HEK293 (cell line): ENCODE measurements around the gene KIF4A.

ENCODE experiments used
- ELK4 ChIP-seq: IDR thresholded peaks from 2 replicates; pipeline ENCODE4 v1.6.1; 2011; ENCODE audit warnings: mild to moderate bottlenecking, low read depth, low read length, borderline replicate concordance
- FEZF1 ChIP-seq: fragments of 450-650 bp; formaldehyde crosslinking; IDR thresholded peaks from 2 replicates; pipeline ENCODE4 v1.5.1; 2016; ENCODE audit warnings: missing biosample characterization, missing genetic modification characterization
- GLIS2 ChIP-seq: fragments of 450-650 bp; formaldehyde crosslinking; IDR thresholded peaks from 2 replicates; pipeline ENCODE4 v1.5.1; 2016; ENCODE audit warnings: missing biosample characterization, missing genetic modification characterization
- IKZF3 ChIP-seq: fragments of 450-650 bp; IDR thresholded peaks from 2 replicates; pipeline ENCODE4 v1.5.0; 2018; ENCODE audit warnings: missing biosample characterization, mild to moderate bottlenecking, missing genetic modification characterization, moderate library complexity
- SCRT2 ChIP-seq: fragments of 450-650 bp; formaldehyde crosslinking; IDR thresholded peaks from 2 replicates; pipeline ENCODE4 v1.5.1; 2016; ENCODE audit warnings: missing biosample characterization, missing genetic modification characterization
- SETDB1 ChIP-seq: IDR thresholded peaks from one replicate; pipeline ENCODE4 v1.6.1; 2017; ENCODE audit warnings: mild to moderate bottlenecking, low read length, moderate library complexity, mixed read lengths; ENCODE audit not compliant: insufficient read length
- TCF7L2 ChIP-seq: IDR thresholded peaks from 2 replicates; pipeline ENCODE4 v1.6.1; 2011; ENCODE audit warnings: low read depth, mild to moderate bottlenecking, inconsistent platforms, low read length, moderate library complexity, borderline replicate concordance
- TRIM28 ChIP-seq: IDR thresholded peaks from 2 replicates; pipeline ENCODE4 v1.6.1; 2011; ENCODE audit warnings: low read length, control low read depth, borderline replicate concordance
- ZNF10 ChIP-seq: fragments of 450-650 bp; formaldehyde crosslinking; IDR thresholded peaks from 2 replicates; pipeline ENCODE4 v1.5.1; 2017; ENCODE audit warnings: missing biosample characterization, missing genetic modification characterization
- ZNF426 ChIP-seq: fragments of 450-650 bp; formaldehyde crosslinking; IDR thresholded peaks from 2 replicates; pipeline ENCODE4 v1.5.1; 2017; ENCODE audit warnings: missing biosample characterization, missing genetic modification characterization, mild to moderate bottlenecking, inconsistent platforms, moderate library complexity
- ZNF785 ChIP-seq: fragments of 450-650 bp; formaldehyde crosslinking; IDR thresholded peaks from 2 replicates; pipeline ENCODE4 v1.5.1; 2016; ENCODE audit warnings: missing biosample characterization, missing genetic modification characterization
- TF ChIP-seq, protein P1 (sequence below): fragments of 450-650 bp; formaldehyde crosslinking; IDR thresholded peaks from 2 replicates; pipeline ENCODE4 v1.5.1; 2016; ENCODE audit warnings: missing biosample characterization, missing genetic modification characterization
- TF ChIP-seq, protein P2 (sequence below): fragments of 450-650 bp; formaldehyde crosslinking; IDR thresholded peaks from 2 replicates; pipeline ENCODE4 v1.5.1; 2016; ENCODE audit warnings: missing biosample characterization, missing genetic modification characterization, low read depth

- TF ChIP-seq, protein P1, sequence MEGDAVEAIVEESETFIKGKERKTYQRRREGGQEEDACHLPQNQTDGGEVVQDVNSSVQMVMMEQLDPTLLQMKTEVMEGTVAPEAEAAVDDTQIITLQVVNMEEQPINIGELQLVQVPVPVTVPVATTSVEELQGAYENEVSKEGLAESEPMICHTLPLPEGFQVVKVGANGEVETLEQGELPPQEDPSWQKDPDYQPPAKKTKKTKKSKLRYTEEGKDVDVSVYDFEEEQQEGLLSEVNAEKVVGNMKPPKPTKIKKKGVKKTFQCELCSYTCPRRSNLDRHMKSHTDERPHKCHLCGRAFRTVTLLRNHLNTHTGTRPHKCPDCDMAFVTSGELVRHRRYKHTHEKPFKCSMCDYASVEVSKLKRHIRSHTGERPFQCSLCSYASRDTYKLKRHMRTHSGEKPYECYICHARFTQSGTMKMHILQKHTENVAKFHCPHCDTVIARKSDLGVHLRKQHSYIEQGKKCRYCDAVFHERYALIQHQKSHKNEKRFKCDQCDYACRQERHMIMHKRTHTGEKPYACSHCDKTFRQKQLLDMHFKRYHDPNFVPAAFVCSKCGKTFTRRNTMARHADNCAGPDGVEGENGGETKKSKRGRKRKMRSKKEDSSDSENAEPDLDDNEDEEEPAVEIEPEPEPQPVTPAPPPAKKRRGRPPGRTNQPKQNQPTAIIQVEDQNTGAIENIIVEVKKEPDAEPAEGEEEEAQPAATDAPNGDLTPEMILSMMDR (tag by site-specific recombination) = no peak
- TF ChIP-seq ZNF426 (no peak), ZNF10 (tag by site-specific recombination) (no peak), TRIM28 (no peak), ELK4 (no peak), IKZF3 (tag by site-specific recombination) (no peak), ZNF785 (tag by site-specific recombination) (no peak), SETDB1 (no peak), SCRT2 (no peak), TCF7L2 (no peak), FEZF1 (tag by site-specific recombination) (no peak), GLIS2 (tag by site-specific recombination) (no peak)
- TF ChIP-seq, protein P2, sequence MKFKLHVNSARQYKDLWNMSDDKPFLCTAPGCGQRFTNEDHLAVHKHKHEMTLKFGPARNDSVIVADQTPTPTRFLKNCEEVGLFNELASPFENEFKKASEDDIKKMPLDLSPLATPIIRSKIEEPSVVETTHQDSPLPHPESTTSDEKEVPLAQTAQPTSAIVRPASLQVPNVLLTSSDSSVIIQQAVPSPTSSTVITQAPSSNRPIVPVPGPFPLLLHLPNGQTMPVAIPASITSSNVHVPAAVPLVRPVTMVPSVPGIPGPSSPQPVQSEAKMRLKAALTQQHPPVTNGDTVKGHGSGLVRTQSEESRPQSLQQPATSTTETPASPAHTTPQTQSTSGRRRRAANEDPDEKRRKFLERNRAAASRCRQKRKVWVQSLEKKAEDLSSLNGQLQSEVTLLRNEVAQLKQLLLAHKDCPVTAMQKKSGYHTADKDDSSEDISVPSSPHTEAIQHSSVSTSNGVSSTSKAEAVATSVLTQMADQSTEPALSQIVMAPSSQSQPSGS = no peak
These were observed 42.7 kb downstream of the KIF4A start for GRCh38 chrX:70332600-70332999.
